LNCaP clone FGC (cell line): ENCODE data around the gene NECTIN1.

Source experiments
- DNase-seq: peaks from one replicate; pipeline ENCODE4 v3.0.0-alpha.2; 2011; ENCODE audit warnings: low read depth
- H3K4me3 ChIP-seq: 2 replicates; pipeline ENCODE4 v1.5.1; 2011; ENCODE audit warnings: mild to moderate bottlenecking, low read depth, low read length, control low read depth
- CTCF ChIP-seq: IDR thresholded peaks from 2 replicates; pipeline ENCODE4 v1.5.1; 2012; ENCODE audit warnings: mild to moderate bottlenecking; ENCODE audit not compliant: control insufficient read depth, insufficient read depth; ENCODE audit errors: extremely low read depth

NECTIN1 gene

GRCh38 chr11:119688356-119688755 lies 40.6 kb downstream of the NECTIN1 start:
- H3K4me3 ChIP-seq, result no peak overlapping the region
- no peak for DNase-seq
- TF ChIP-seq CTCF, result no peak

DNA sequence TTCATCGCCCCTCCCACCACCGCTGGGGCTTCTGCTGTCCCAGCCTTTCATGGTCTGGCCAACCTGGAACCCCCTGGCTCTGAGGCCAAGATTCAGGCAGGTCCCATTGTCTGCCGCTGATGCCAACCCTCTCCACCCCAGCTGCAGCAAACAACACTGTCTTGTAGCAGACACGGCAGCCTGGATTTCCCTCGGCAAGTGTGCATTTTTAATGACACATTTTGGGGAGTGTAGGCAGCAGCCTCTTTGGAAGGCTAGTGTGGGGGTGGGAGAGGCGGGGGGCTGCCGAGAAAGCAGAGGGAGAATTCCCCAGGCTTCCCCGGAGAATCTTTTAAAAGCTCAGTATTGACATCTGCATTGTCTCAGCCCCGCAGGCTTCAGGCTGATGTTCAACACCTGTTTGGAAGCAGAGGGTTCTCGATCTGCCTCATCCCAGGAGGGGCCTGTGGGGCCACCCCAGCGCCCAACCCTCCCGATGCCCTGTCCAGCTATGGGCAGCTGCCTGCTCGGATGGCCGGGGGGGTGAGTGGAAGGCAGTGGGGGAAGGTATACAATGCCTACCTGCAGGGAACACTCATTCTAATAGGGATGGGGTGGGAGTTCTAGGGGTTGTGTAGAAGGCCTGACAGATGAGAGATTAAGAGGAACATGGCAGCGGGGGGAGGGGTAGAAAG lies 41.5 kb downstream of the NECTIN1 start:
- TF ChIP-seq CTCF, result no peak
- no peak overlapping the region for H3K4me3 ChIP-seq
- DNase-seq, result no peak

DNA sequence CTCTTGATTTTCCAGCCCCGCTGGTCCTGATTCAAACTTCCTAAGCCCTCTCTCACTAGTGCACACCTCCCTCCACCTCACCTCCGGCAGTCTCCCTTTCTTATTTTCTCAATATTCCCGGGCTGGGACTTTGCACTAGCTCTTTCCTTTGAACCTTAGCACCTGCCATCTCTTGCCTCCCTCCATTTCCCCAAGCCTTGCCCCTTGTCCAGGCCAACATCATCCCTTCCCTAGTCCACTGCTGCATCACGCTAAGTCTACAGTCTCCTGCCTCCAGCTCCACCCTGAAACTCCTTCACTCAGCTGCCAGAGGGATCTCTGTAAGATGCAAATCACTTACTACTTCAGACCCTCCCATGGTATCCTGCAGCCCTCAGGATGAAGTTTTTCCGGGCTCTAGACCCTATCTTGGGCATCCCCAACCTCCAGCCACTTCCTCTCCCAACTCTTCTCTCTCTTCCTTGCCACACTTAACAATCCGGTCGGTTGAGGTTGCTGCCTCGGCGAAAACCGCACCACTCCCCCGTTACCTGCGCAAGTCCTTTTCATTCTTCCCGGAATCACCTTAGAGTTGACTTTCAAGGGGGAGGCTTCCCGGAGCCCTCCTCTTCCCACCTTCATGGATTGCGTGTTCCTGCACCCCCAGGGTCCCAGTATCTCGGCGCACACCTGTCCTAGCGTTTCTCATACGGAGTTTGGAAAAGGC lies 42.7 kb downstream of the NECTIN1 start:
- no peak for DNase-seq
- TF ChIP-seq CTCF, result no peak

GRCh38 chr11:119685111-119685746 lies 43.8 kb downstream of the NECTIN1 start:
- no peak overlapping the region for H3K4me3 ChIP-seq
- TF ChIP-seq CTCF, result no peak
- no peak for DNase-seq

More for the DNA sequence above, 42.7 kb downstream of the NECTIN1 start:
- H3K4me3 ChIP-seq, result no peak overlapping the region

GRCh38 chr11:119684361-119685110 lies 44.5 kb downstream of the NECTIN1 start:
- no peak for TF ChIP-seq CTCF
- no peak overlapping the region for H3K4me3 ChIP-seq
- peak; percentile 46 for DNase-seq

GRCh38 chr11:119683783-119684182 lies 45.2 kb downstream of the NECTIN1 start:
- H3K4me3 ChIP-seq, result no peak overlapping the region
- DNase-seq, result peak; percentile 41
- TF ChIP-seq CTCF, result no peak
